GM12878 (cell line): Measurements from ENCODE around the gene F13A1. TPM values are rescaled to one million over a fixed set of nuclear protein-coding genes. Genes with fewer than 3 reads are reported as not detected.

Experiments used
- ATAC-seq: fragments of 200-7000 bp; cut with Tn5 transposase; 3 replicates; pipeline ENCODE4 v1.9.1; 2020; ENCODE audit warnings: mild to moderate bottlenecking, moderate library complexity
- BruUV-seq: library from RNA; stranded (reverse); fragments of 400-500 nt; replicated peaks from 2 replicates; lab custom pipeline; 2021; lab: Mats Ljungman, UMichigan
- CTCF ChIA-PET: fragments of 300-600 bp; sonication (Branson Sonifier 250); formaldehyde crosslinking; extraction: SDS; loops from one replicate; lab custom pipeline; 2021; ENCODE audit warnings: inconsistent platforms; lab: Yijun Ruan, JAX
- POLR2A ChIA-PET: fragments of 350-600 bp; formaldehyde crosslinking; extraction: SDS; loops from one replicate; lab custom pipeline; 2021; ENCODE audit warnings: inconsistent platforms; lab: Charles Lee
- RAD21 ChIA-PET: fragments of 300-600 bp; sonication (Branson Sonifier 250); formaldehyde crosslinking; loops from one replicate; lab custom pipeline; 2023; ENCODE audit warnings: antibody characterized with exemption; ENCODE audit not compliant: unreplicated experiment; lab: Charles Lee
- SMC1A ChIA-PET: fragments of 300-600 bp; sonication (Branson Sonifier 250); formaldehyde crosslinking; loops from one replicate; lab custom pipeline; 2023; ENCODE audit not compliant: unreplicated experiment, uncharacterized antibody; lab: Charles Lee
- DNase-seq: peaks from one replicate; pipeline ENCODE4 v3.0.0-alpha.2; 2011; ENCODE audit warnings: low read depth, low spot score
- FAIRE-seq: peaks from 3 replicates; lab custom pipeline; 2011; peaks lifted over from hg19 to GRCh38; lab: Jason Lieb, UNC
- H2AFZ ChIP-seq: 2 replicates; pipeline ENCODE4 v1.6.0; 2011; ENCODE audit warnings: low read depth, low read length, control low read depth; ENCODE audit not compliant: control insufficient read depth
- H3K27ac ChIP-seq: 2 replicates; pipeline ENCODE4 v1.5.1; 2011; ENCODE audit warnings: control low read depth; ENCODE audit not compliant: control insufficient read depth, insufficient read depth
- H3K27me3 ChIP-seq, 2 experiments: replicated peaks in 1 of 2; 2 replicates each; pipeline versions ENCODE4 v1.6.0 to v1.6.1; 2011; ENCODE audit warnings: low read length in 1 of 2; ENCODE audit not compliant: control insufficient read depth in 2 of 2, insufficient read depth in 2 of 2
- H3K36me3 ChIP-seq, 2 experiments: 2 replicates each; pipeline ENCODE4 v1.5.1; 2011; ENCODE audit warnings: low read length in 1 of 2; ENCODE audit not compliant: control insufficient read depth in 2 of 2, insufficient read depth in 2 of 2
- H3K4me1 ChIP-seq: 2 replicates; pipeline ENCODE4 v1.6.1; 2011; ENCODE audit warnings: mild to moderate bottlenecking, low read length, moderate library complexity, mixed read lengths; ENCODE audit not compliant: control insufficient read depth, insufficient read depth
- H3K4me2 ChIP-seq: 2 replicates; pipeline ENCODE4 v1.6.0; 2011; ENCODE audit warnings: control low read depth; ENCODE audit not compliant: control insufficient read depth, insufficient read depth
- H3K4me3 ChIP-seq: fragments of 200-600 bp; sonication (generic); 2 replicates; pipeline ENCODE4 v1.5.1; 2016
- H3K79me2 ChIP-seq: 2 replicates; pipeline ENCODE4 v1.6.0; 2011; ENCODE audit warnings: low read length; ENCODE audit not compliant: control insufficient read depth, insufficient read depth
- H3K9ac ChIP-seq: 2 replicates; pipeline ENCODE4 v1.8.0; 2011; ENCODE audit warnings: low read length, control low read depth, mixed read lengths; ENCODE audit not compliant: control insufficient read depth, insufficient read depth
- H3K9me3 ChIP-seq: replicated peaks from 3 replicates; pipeline ENCODE4 v1.5.1; 2011; ENCODE audit warnings: mild to moderate bottlenecking, low read length; ENCODE audit not compliant: control insufficient read depth, insufficient read depth
- H4K20me1 ChIP-seq: 2 replicates; pipeline ENCODE4 v1.6.0; 2011; ENCODE audit not compliant: control insufficient read depth, insufficient read depth
- CREM ChIP-seq: IDR thresholded peaks from 2 replicates; pipeline ENCODE4 v1.6.1; 2014; ENCODE audit warnings: antibody characterized with exemption, low read depth
- E2F4 ChIP-seq: IDR thresholded peaks from 2 replicates; pipeline ENCODE4 v1.6.1; 2012; ENCODE audit warnings: low read depth, low read length, improper control_type of control experiment
- HDAC2 ChIP-seq: fragments of 200-600 bp; sonication (generic); IDR thresholded peaks from 2 replicates; pipeline ENCODE4 v1.6.1; 2017
- HDGF ChIP-seq: fragments of 450-650 bp; IDR thresholded peaks from 2 replicates; pipeline ENCODE4 v1.6.1; 2016; ENCODE audit warnings: antibody characterized with exemption
- MTA3 ChIP-seq: IDR thresholded peaks from 2 replicates; pipeline ENCODE4 v1.6.1; 2012; ENCODE audit warnings: low read length, inconsistent platforms, borderline replicate concordance
- NFYB ChIP-seq: IDR thresholded peaks from 2 replicates; pipeline ENCODE4 v1.6.1; 2011; ENCODE audit warnings: low read depth, mild to moderate bottlenecking, low read length, improper control_type of control experiment, moderate library complexity; ENCODE audit not compliant: insufficient read depth
- NR2F1 ChIP-seq: fragments of 450-650 bp; conservative IDR thresholded peaks from 2 replicates; pipeline ENCODE4 v1.6.1; 2017; ENCODE audit warnings: mild to moderate bottlenecking
- RAD51 ChIP-seq: fragments of 450-650 bp; IDR thresholded peaks from 2 replicates; pipeline ENCODE4 v1.6.1; 2016; ENCODE audit warnings: moderate library complexity, mild to moderate bottlenecking, inconsistent platforms
- SREBF2 ChIP-seq: IDR thresholded peaks from 2 replicates; pipeline ENCODE4 v1.6.1; 2012; ENCODE audit warnings: mild to moderate bottlenecking, low read length
- USF1 ChIP-seq: IDR thresholded peaks from 2 replicates; pipeline ENCODE4 v1.6.1; 2011; ENCODE audit warnings: borderline replicate concordance, low read depth, mild to moderate bottlenecking, moderate library complexity, mixed read lengths, low read length; ENCODE audit not compliant: insufficient read depth; ENCODE audit errors: extremely low read length
- WGBS: methylation state at CpG from one replicate; pipeline ENCODE4 v1.1.6; 2016; ENCODE audit warnings: low lambda C conversion rate; ENCODE audit not compliant: insufficient replicate concordance, insufficient coverage; ENCODE audit errors: missing lambda C conversion rate; 5-methylcytosine and 5-hydroxymethylcytosine counted together
- in situ Hi-C: fragments of 300-500 bp; cut with MboI; formaldehyde crosslinking; loops from 9 replicates; pipeline ENCODE4 v1.14.3; 2018; ENCODE audit warnings: mixed read lengths
- intact Hi-C: fragments of 100-400 bp; cut with micrococcal nuclease; formaldehyde crosslinking; loops from one replicate; pipeline ENCODE4 v1.14.2; 2022; ENCODE audit not compliant: unreplicated experiment
- polyA plus RNA-seq, 11 experiments: library from polyadenylated mRNA; depleted of rRNA in 4 of 11; unstranded in 6 of 11; stranded (reverse) in 5 of 11; fragments of >200 nt; fragmentation: Nextera tagmentation in 4 of 11; fragmentation: Illumina TruSeq in 1 of 11; extraction: Ambion mirVana in 4 of 11; extraction: Trizol in 1 of 11; gene quantifications; 1 replicate in 1 of 11; 2 replicates in 10 of 11; pipeline versions ENCODE4 v1.2.1 to v1.2.3, GENCODE V29; 2011 to 2016; ENCODE audit warnings: inconsistent platforms in 2 of 11, missing spikeins in 2 of 11, low read depth in 1 of 11
- total RNA-seq, 4 experiments: library from RNA; depleted of rRNA in 3 of 4; stranded (reverse); fragments of >200 nt in 3 of 4; fragmentation: Illumina TruSeq in 1 of 4; extraction: Trizol in 1 of 4; gene quantifications; 2 replicates each; pipeline versions ENCODE4 v1.2.1 to v1.2.3, GENCODE V29; 2013 to 2021

Gene F13A1
- total and polyA plus RNA-seq, 10 of the 15 experiments (the other 5 are each of a cell fraction or from before 2014, with no cell fraction given) = 0.48 to 1.8 (median 1.0) TPM

- no peaks in the 10 kb centered on the region for H3K27me3 ChIP-seq
- no peak overlapping the region for H3K9ac ChIP-seq
- H2AFZ ChIP-seq = no peak overlapping the region
- TF ChIP-seq NFYB (no peak), HDAC2 (no peak), MTA3 (no peak), E2F4 (no peak), HDGF (no peak), USF1 (no peak), RAD51 (no peak), SREBF2 (no peak), NR2F1 (no peak), CREM (no peak)
- TF ChIP-seq, all 136 proteins: peak for 0
- in situ Hi-C loops (no loop called here), intact Hi-C loops (no loop called here)
- no TSS peak for BruUV-seq
- no peak overlapping the region for H3K27ac ChIP-seq
- ATAC-seq (no peak), DNase-seq (no peak), FAIRE-seq (no peak)
- H3K36me3 ChIP-seq = no peaks in the 10 kb centered on the region
- WGBS = 28% methylated on average over 2 of the region's 2 CpGs
- no peaks in the 10 kb centered on the region for H3K79me2 ChIP-seq
- ChIA-PET SMC1A (interaction anchor here (1.1 to 2.0 kb wide), 2 partner anchors 9 to 106 kb away, joined by 3 to 6 read pairs; no protein-coding TSS in a partner anchor), POLR2A (no interaction called here), CTCF (interaction anchor here (1.0 kb wide), 1 partner anchor 37 kb away, joined by 3 read pairs; no protein-coding TSS in a partner anchor), RAD21 (no interaction called here)
- H3K4me1 ChIP-seq = no peaks in the 10 kb centered on the region
- no peaks in the 10 kb centered on the region for H4K20me1 ChIP-seq
- H3K4me3 ChIP-seq = no peak overlapping the region
- H3K9me3 ChIP-seq = no peaks in the 10 kb centered on the region
- no peak overlapping the region for H3K4me2 ChIP-seq
These were observed 36.7 kb downstream of the F13A1 start for GRCh38 chr6:6283746-6284145.
